ENCODE results near the gene ALS2CL.

DNA sequence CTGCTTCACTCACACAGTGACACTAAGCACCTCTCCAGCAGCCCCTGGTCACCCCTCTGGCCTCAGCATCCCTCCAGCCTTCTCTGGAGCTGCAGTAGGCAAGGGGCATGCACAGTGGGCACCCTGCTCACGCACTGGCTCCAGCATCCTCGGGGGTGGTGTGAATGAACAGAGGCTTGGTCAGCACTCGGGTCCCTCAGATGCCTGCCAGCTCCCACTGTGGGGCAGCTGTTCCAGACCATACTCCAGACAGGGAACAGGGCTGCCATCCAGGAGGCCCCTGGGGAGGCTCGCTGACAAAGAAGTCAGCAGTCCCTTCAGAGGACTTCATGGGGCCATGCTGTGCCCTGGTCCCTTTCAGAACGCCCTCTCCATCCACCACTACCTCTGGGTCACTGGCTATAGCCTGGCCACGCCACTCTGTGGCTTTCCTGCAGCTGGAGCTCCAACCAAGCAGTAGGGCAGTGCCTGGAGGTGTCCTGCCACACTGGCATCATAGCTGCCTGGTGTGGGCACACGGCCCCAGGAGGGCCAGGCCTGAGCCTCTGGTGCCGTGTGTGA lies 26.3 kb downstream of the ALS2CL start:
- TF ChIP-seq, protein P1, sequence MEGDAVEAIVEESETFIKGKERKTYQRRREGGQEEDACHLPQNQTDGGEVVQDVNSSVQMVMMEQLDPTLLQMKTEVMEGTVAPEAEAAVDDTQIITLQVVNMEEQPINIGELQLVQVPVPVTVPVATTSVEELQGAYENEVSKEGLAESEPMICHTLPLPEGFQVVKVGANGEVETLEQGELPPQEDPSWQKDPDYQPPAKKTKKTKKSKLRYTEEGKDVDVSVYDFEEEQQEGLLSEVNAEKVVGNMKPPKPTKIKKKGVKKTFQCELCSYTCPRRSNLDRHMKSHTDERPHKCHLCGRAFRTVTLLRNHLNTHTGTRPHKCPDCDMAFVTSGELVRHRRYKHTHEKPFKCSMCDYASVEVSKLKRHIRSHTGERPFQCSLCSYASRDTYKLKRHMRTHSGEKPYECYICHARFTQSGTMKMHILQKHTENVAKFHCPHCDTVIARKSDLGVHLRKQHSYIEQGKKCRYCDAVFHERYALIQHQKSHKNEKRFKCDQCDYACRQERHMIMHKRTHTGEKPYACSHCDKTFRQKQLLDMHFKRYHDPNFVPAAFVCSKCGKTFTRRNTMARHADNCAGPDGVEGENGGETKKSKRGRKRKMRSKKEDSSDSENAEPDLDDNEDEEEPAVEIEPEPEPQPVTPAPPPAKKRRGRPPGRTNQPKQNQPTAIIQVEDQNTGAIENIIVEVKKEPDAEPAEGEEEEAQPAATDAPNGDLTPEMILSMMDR (IDR thresholded peaks at IDR 0.05; ENCODE audit: poor library complexity) = no peak
- no peak for TF ChIP-seq EZH2 (IDR thresholded peaks at IDR 0.05; ENCODE audit: borderline replicate concordance)

All from hepatocyte (in vitro differentiated cells).